Endothelial cell of umbilical vein (primary cell): ENCODE data around the gene GSDME. TPM values are rescaled to one million over a fixed set of nuclear protein-coding genes. Genes with fewer than 3 reads are reported as not detected.

Source experiments
- BruUV-seq: library from RNA; stranded (reverse); fragments of 400-500 nt; replicated peaks from 2 replicates; lab custom pipeline; 2021; lab: Mats Ljungman, UMichigan
- CTCF ChIA-PET: fragments of 300-600, 350-600 bp; sonication (Branson Sonifier 250); formaldehyde crosslinking; loops from one replicate; lab custom pipeline; 2021; ENCODE audit warnings: antibody characterized with exemption, inconsistent platforms; lab: Charles Lee
- POLR2A ChIA-PET: fragments of 300-600, 350-600 bp; sonication (Branson Sonifier 250); formaldehyde crosslinking; loops from one replicate; lab custom pipeline; 2021; ENCODE audit warnings: antibody characterized with exemption, inconsistent platforms; lab: Charles Lee
- DNase-seq: peaks from one replicate; pipeline ENCODE4 v3.0.0-alpha.2; 2011; ENCODE audit warnings: low read depth, low spot score
- FAIRE-seq: peaks from 2 replicates; lab custom pipeline; 2011; peaks lifted over from hg19 to GRCh38; lab: Jason Lieb, UNC
- H2AFZ ChIP-seq: 2 replicates; pipeline ENCODE4 v1.6.0; 2012; ENCODE audit warnings: low read depth, low read length, control low read depth, inconsistent platforms
- H3K27ac ChIP-seq: 2 replicates; pipeline ENCODE4 v1.5.1; 2011; ENCODE audit warnings: low read depth, mild to moderate bottlenecking, control low read depth, low read length, moderate library complexity; ENCODE audit not compliant: insufficient read depth
- H3K27me3 ChIP-seq, 2 experiments: 2 replicates each; pipeline versions ENCODE4 v1.6.0 to v1.6.1; 2011; ENCODE audit warnings: low read length in 2 of 2, mixed read lengths in 1 of 2; ENCODE audit not compliant: control insufficient read depth in 2 of 2, insufficient read depth in 2 of 2
- H3K36me3 ChIP-seq, 2 experiments: 2 replicates in 1 of 2; 3 replicates in 1 of 2; pipeline ENCODE4 v1.5.1; 2011; ENCODE audit warnings: low read length in 2 of 2, mild to moderate bottlenecking in 1 of 2, moderate library complexity in 1 of 2; ENCODE audit not compliant: control insufficient read depth in 2 of 2, insufficient read depth in 2 of 2; ENCODE audit errors: extremely low read depth in 1 of 2
- H3K4me1 ChIP-seq: 3 replicates; pipeline ENCODE4 v1.5.1; 2011; ENCODE audit warnings: mild to moderate bottlenecking, low read length; ENCODE audit not compliant: control insufficient read depth, insufficient read depth; ENCODE audit errors: extremely low read depth
- H3K4me2 ChIP-seq: 2 replicates; pipeline ENCODE4 v1.6.1; 2011; ENCODE audit warnings: low read length, control low read depth, mixed read lengths; ENCODE audit not compliant: insufficient read depth
- H3K4me3 ChIP-seq, 3 experiments: fragments of 200-600 bp in 1 of 3; sonication (generic), shearing (Covaris generic) in 1 of 3; replicated peaks in 1 of 3; 2 replicates each; pipeline ENCODE4 v1.5.1; 2011 to 2016; ENCODE audit warnings: control low read depth in 3 of 3, low read length in 3 of 3, mild to moderate bottlenecking in 2 of 3, inconsistent platforms in 1 of 3, low read depth in 1 of 3, moderate library complexity in 1 of 3; ENCODE audit not compliant: insufficient read depth in 1 of 3
- H3K79me2 ChIP-seq: 2 replicates; pipeline ENCODE4 v1.6.0; 2012; ENCODE audit warnings: low read length, inconsistent platforms; ENCODE audit not compliant: control insufficient read depth, insufficient read depth
- H3K9ac ChIP-seq: replicated peaks from 2 replicates; pipeline ENCODE3; 2011; ENCODE audit warnings: low read length, control low read depth; ENCODE audit not compliant: insufficient read depth; ENCODE audit errors: extremely low read depth
- H3K9me1 ChIP-seq: replicated peaks from 3 replicates; pipeline ENCODE4 v1.6.0; 2011; ENCODE audit warnings: mild to moderate bottlenecking, low read length; ENCODE audit not compliant: control insufficient read depth, insufficient read depth; ENCODE audit errors: extremely low read depth
- H3K9me3 ChIP-seq: replicated peaks from 2 replicates; pipeline ENCODE4 v1.5.1; 2012; ENCODE audit warnings: low read length, inconsistent platforms; ENCODE audit not compliant: control insufficient read depth, insufficient read depth
- H4K20me1 ChIP-seq: replicated peaks from 2 replicates; pipeline ENCODE3; 2011; ENCODE audit warnings: mild to moderate bottlenecking, low read length; ENCODE audit not compliant: control insufficient read depth, insufficient read depth; ENCODE audit errors: extremely low read depth
- EZH2 ChIP-seq: IDR thresholded peaks from 2 replicates; pipeline ENCODE4 v1.6.1; 2012; ENCODE audit warnings: borderline replicate concordance, low read depth, mild to moderate bottlenecking, moderate library complexity, low read length, inconsistent platforms; ENCODE audit not compliant: severe bottlenecking
- FOS ChIP-seq: IDR thresholded peaks from 2 replicates; pipeline ENCODE4 v1.6.1; 2011; ENCODE audit warnings: mild to moderate bottlenecking, low read length, moderate library complexity, borderline replicate concordance; ENCODE audit not compliant: insufficient read depth
- GATA2 ChIP-seq: IDR thresholded peaks from 2 replicates; pipeline ENCODE4 v1.7.0; 2011; ENCODE audit warnings: low read depth, mild to moderate bottlenecking, moderate library complexity, mixed read lengths, low read length; ENCODE audit not compliant: insufficient read length, insufficient read depth
- JUN ChIP-seq: IDR thresholded peaks from 2 replicates; pipeline ENCODE4 v1.6.1; 2011; ENCODE audit warnings: borderline replicate concordance, low read depth; ENCODE audit not compliant: insufficient read length, insufficient read depth
- MYC ChIP-seq: IDR thresholded peaks from one replicate; pipeline ENCODE4 v1.6.1; 2011; ENCODE audit warnings: mild to moderate bottlenecking, low read depth, low read length
- POLR2A ChIP-seq: IDR thresholded peaks from 2 replicates; pipeline ENCODE4 v1.6.1; 2012; ENCODE audit warnings: low read depth, mild to moderate bottlenecking, control low read depth, low read length
- POLR2AphosphoS5 ChIP-seq: IDR thresholded peaks from 2 replicates; pipeline ENCODE4 v1.6.1; 2012; ENCODE audit warnings: low read depth, mild to moderate bottlenecking, control low read depth, low read length, moderate library complexity; ENCODE audit not compliant: insufficient read depth
- dilution Hi-C: fragments of 300-500 bp; cut with MboI; formaldehyde crosslinking; loops from one replicate; pipeline ENCODE4 v1.15.0; 2019; ENCODE audit warnings: low sequenced_read_pairs; ENCODE audit not compliant: extremely low pct_ligation_motif_present
- intact Hi-C: fragments of 100-400 bp; cut with micrococcal nuclease; formaldehyde crosslinking; loops from one replicate; pipeline ENCODE4 v1.10.0; 2022
- polyA plus RNA-seq, 4 experiments: library from polyadenylated mRNA; depleted of rRNA in 3 of 4; stranded (reverse) in 3 of 4; unstranded in 1 of 4; fragments of >200 nt; gene quantifications; 2 replicates each; pipeline versions ENCODE4 v1.2.1 to v1.2.3, GENCODE V29; 2011 to 2012; ENCODE audit warnings: missing spikeins in 1 of 4
- total RNA-seq: library from RNA; stranded (reverse); gene quantifications from 2 replicates; pipeline ENCODE4 v1.2.3, GENCODE V29; 2021
- TF ChIP-seq, protein P1 (sequence below): IDR thresholded peaks from 2 replicates; pipeline ENCODE4 v1.6.1; 2011; ENCODE audit not compliant: insufficient read depth, insufficient read length
- TF ChIP-seq, protein P2 (sequence below), 2 donors: IDR thresholded peaks; 1 replicate in 1 of 2; 2 replicates in 1 of 2; pipeline ENCODE4 v1.5.1; 2011; ENCODE audit warnings: low read length in 2 of 2, mild to moderate bottlenecking in 2 of 2, moderate library complexity in 2 of 2, control low read depth in 1 of 2, inconsistent platforms in 1 of 2, low read depth in 1 of 2; ENCODE audit not compliant: insufficient read depth in 1 of 2; ENCODE audit errors: extremely low read depth in 1 of 2

GSDME gene
- total and polyA plus RNA-seq, 2 donors (not counting 3 experiments of a cell fraction or from before 2014, with no cell fraction given), result 21.1 to 23.4 TPM

DNA sequence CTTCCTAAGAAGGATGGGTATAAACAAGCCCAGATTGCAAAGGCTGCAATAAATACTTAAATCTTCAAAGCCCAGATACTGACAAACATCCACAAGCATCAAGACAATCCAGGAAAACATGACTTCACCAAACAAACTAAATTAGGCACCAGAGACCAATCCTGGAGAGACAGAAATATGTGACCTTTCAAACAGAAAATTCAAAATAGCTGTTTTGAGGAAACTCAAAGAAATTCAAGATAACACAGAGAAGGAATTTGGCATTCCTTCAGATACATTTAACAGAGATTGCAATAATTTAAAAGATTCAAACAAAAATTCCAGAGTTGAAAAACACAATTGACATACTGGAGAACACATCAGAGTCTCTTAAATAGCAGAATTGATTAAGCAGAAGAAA, 23.0 kb downstream of the GSDME start:
- Histone ChIP-seq H4K20me1 (no peaks in the 10 kb centered on the region), H3K36me3 (no peaks in the 10 kb centered on the region), H3K9ac (no peak overlapping the region), H3K4me1 (peaks cover 8% of the 10 kb centered on the region), H3K79me2 (no peaks in the 10 kb centered on the region), H2AFZ (no peak overlapping the region), H3K27me3 (no peaks in the 10 kb centered on the region), H3K27ac (no peak overlapping the region), H3K9me1 (no peaks in the 10 kb centered on the region), H3K9me3 (no peaks in the 10 kb centered on the region), H3K4me2 (no peak overlapping the region), H3K4me3 (no peak overlapping the region)
- intact Hi-C loops (no loop called here), dilution Hi-C loops (no loop called here)
- POLR2A ChIA-PET, result no interaction called here
- no peak for DNase-seq
- CTCF ChIA-PET, result interaction anchor here (0.9 to 1.4 kb wide), 4 partner anchors 11 to 30 kb away, joined by 3 to 4 read pairs (median 4); no protein-coding TSS in a partner anchor
- no TSS peak for BruUV-seq
- no peak for TF ChIP-seq POLR2A
- TF ChIP-seq, protein P1, sequence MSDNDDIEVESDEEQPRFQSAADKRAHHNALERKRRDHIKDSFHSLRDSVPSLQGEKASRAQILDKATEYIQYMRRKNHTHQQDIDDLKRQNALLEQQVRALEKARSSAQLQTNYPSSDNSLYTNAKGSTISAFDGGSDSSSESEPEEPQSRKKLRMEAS, result no peak
- no peak for TF ChIP-seq MYC
- no peak for TF ChIP-seq EZH2
- TF ChIP-seq, protein P2, sequence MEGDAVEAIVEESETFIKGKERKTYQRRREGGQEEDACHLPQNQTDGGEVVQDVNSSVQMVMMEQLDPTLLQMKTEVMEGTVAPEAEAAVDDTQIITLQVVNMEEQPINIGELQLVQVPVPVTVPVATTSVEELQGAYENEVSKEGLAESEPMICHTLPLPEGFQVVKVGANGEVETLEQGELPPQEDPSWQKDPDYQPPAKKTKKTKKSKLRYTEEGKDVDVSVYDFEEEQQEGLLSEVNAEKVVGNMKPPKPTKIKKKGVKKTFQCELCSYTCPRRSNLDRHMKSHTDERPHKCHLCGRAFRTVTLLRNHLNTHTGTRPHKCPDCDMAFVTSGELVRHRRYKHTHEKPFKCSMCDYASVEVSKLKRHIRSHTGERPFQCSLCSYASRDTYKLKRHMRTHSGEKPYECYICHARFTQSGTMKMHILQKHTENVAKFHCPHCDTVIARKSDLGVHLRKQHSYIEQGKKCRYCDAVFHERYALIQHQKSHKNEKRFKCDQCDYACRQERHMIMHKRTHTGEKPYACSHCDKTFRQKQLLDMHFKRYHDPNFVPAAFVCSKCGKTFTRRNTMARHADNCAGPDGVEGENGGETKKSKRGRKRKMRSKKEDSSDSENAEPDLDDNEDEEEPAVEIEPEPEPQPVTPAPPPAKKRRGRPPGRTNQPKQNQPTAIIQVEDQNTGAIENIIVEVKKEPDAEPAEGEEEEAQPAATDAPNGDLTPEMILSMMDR (IDR thresholded peaks at IDR 0.05; ENCODE audit: extremely low read depth in 1 of 2, insufficient read depth in 1 of 2, low read depth in 1 of 2, low read length in 2 of 2), result no peak
- TF ChIP-seq POLR2AphosphoS5, result no peak
- TF ChIP-seq FOS, result no peak
- no peak for TF ChIP-seq GATA2
- no peak for TF ChIP-seq JUN
- no peak for FAIRE-seq
